ENCODE results near the gene NBL1.

GRCh38 chr1:19656134-19656779 is 12.1 kb downstream of the NBL1 start:
- no peak for TF ChIP-seq CREB1 (CRISPR knock-in tag; IDR thresholded peaks at IDR 0.05; ENCODE audit: low read depth)
- no peak for TF ChIP-seq ZNF331 (CRISPR knock-in tag; IDR thresholded peaks at IDR 0.05; ENCODE audit: low read depth)

All from GM23338 (cell line).